SK-N-SH (cell line): Measurements from ENCODE around the gene S100A6. TPM values are rescaled to one million over a fixed set of nuclear protein-coding genes. Genes with fewer than 3 reads are reported as not detected.
"Not testable (repeated sequence)": the region's sequence is repeated elsewhere in the genome, so short reads cannot be mapped to it uniquely, and the experiment has no call there.

Source experiments
- CTCF ChIA-PET: fragments of 300-600, 350-600 bp; formaldehyde crosslinking; extraction: SDS; loops from one replicate; lab custom pipeline; 2021; lab: Yijun Ruan, JAX
- POLR2A ChIA-PET: fragments of 350-600 bp; sonication (Branson Sonifier 250); formaldehyde crosslinking; extraction: SDS; loops from one replicate; lab custom pipeline; 2020; ENCODE audit warnings: antibody characterized with exemption, inconsistent platforms; lab: Yijun Ruan, JAX
- DNase-seq: peaks from one replicate; pipeline ENCODE4 v3.0.0; 2012
- H2AFZ ChIP-seq: fragments of 200-600 bp; sonication (generic); 2 replicates; pipeline ENCODE4 v1.8.1; 2016; ENCODE audit warnings: antibody characterized with exemption, mild to moderate bottlenecking, low read depth
- H3F3A ChIP-seq: fragments of 200-600 bp; sonication (generic); replicated peaks from 2 replicates; pipeline ENCODE3; 2016; ENCODE audit warnings: antibody characterized with exemption, mild to moderate bottlenecking; ENCODE audit not compliant: insufficient read depth
- H3K27ac ChIP-seq, 2 experiments: fragments of 200-500 bp in 1 of 2; fragments of 200-600 bp in 1 of 2; sonication (Bioruptor generic) in 1 of 2; sonication (generic), shearing (Covaris generic) in 1 of 2; 2 replicates each; pipeline versions ENCODE4 v1.5.1 to v1.6.1; 2014 to 2016; ENCODE audit warnings: low read depth in 2 of 2, inconsistent platforms in 1 of 2, low read length in 1 of 2, mild to moderate bottlenecking in 1 of 2, mixed read lengths in 1 of 2
- H3K27me3 ChIP-seq: fragments of 200-600 bp; sonication (generic), shearing (Covaris generic); 2 replicates; pipeline ENCODE4 v1.6.1; 2016; ENCODE audit warnings: mixed run types; ENCODE audit not compliant: insufficient read depth
- H3K36me3 ChIP-seq, 2 experiments: fragments of 200-500 bp in 1 of 2; fragments of 200-600 bp in 1 of 2; sonication (Bioruptor generic) in 1 of 2; sonication (generic) in 1 of 2; replicated peaks in 1 of 2; 2 replicates each; pipeline versions ENCODE3 to v1.5.1; 2014 to 2016; ENCODE audit warnings: low read length in 1 of 2, mild to moderate bottlenecking in 1 of 2; ENCODE audit not compliant: insufficient read depth in 2 of 2, control insufficient read depth in 1 of 2
- H3K4me1 ChIP-seq, 2 experiments: fragments of 200-500 bp in 1 of 2; fragments of 200-600 bp in 1 of 2; sonication (Bioruptor generic) in 1 of 2; sonication (generic), shearing (Covaris generic) in 1 of 2; 2 replicates each; pipeline versions ENCODE4 v1.5.1 to v1.6.1; 2014 to 2016; ENCODE audit warnings: low read depth in 1 of 2, low read length in 1 of 2, mixed run types in 1 of 2; ENCODE audit not compliant: insufficient read depth in 2 of 2, control insufficient read depth in 1 of 2
- H3K4me2 ChIP-seq: fragments of 200-600 bp; sonication (generic), shearing (Covaris generic); 2 replicates; pipeline ENCODE4 v1.6.1; 2017; ENCODE audit warnings: mixed run types
- H3K4me3 ChIP-seq, 2 experiments: fragments of 200-500 bp in 1 of 2; fragments of 200-600 bp in 1 of 2; sonication (Bioruptor generic) in 1 of 2; sonication (generic), shearing (Covaris generic) in 1 of 2; 2 replicates each; pipeline versions ENCODE4 v1.5.1 to v1.8.1; 2014 to 2016; ENCODE audit warnings: low read depth in 2 of 2, inconsistent platforms in 1 of 2, low read length in 1 of 2, mild to moderate bottlenecking in 1 of 2, mixed read lengths in 1 of 2, moderate library complexity in 1 of 2
- H3K79me2 ChIP-seq: fragments of 200-600 bp; sonication (generic); 2 replicates; pipeline ENCODE4 v1.8.1; 2017; ENCODE audit warnings: mild to moderate bottlenecking; ENCODE audit not compliant: insufficient read depth
- H3K9ac ChIP-seq: fragments of 200-600 bp; sonication (generic); 2 replicates; pipeline ENCODE4 v1.6.1; 2017; ENCODE audit warnings: mixed run types
- H3K9me2 ChIP-seq: fragments of 200-600 bp; sonication (generic); 2 replicates; pipeline ENCODE4 v1.6.1; 2017; ENCODE audit warnings: mixed run types
- H3K9me3 ChIP-seq: fragments of 200-600 bp; sonication (generic); 2 replicates; pipeline ENCODE4 v1.6.1; 2017; ENCODE audit warnings: mixed run types, mild to moderate bottlenecking, moderate library complexity
- H4K20me1 ChIP-seq: fragments of 200-600 bp; sonication (generic); 2 replicates; pipeline ENCODE4 v1.6.1; 2017; ENCODE audit warnings: mild to moderate bottlenecking, mixed run types; ENCODE audit not compliant: insufficient read depth
- ELF1 ChIP-seq: IDR thresholded peaks from 2 replicates; pipeline ENCODE4 v1.4.0; 2012
- EZH2phosphoT487 ChIP-seq: fragments of 200-600 bp; sonication (generic); IDR thresholded peaks from 2 replicates; pipeline ENCODE4 v1.6.1; 2017; ENCODE audit warnings: low read depth, mixed run types, mild to moderate bottlenecking, antibody characterized with exemption, moderate library complexity, borderline replicate concordance
- FOXJ3 ChIP-seq: sonication (generic); formaldehyde crosslinking; IDR thresholded peaks from 2 replicates; pipeline ENCODE4 v1.5.1; 2020; ENCODE audit warnings: mild to moderate bottlenecking, missing genetic modification reagents
- FOXM1 ChIP-seq: IDR thresholded peaks from 2 replicates; pipeline ENCODE4 v1.4.0; 2012; ENCODE audit warnings: low read depth, mild to moderate bottlenecking
- JUND ChIP-seq: IDR thresholded peaks from 2 replicates; pipeline ENCODE4 v1.4.0; 2012
- MEF2A ChIP-seq: IDR thresholded peaks from 2 replicates; pipeline ENCODE4 v1.4.0; 2012; ENCODE audit warnings: low read depth, borderline replicate concordance
- MXI1 ChIP-seq: IDR thresholded peaks from 2 replicates; pipeline ENCODE4 v1.6.1; 2012; ENCODE audit warnings: mild to moderate bottlenecking, low read depth, low read length, improper control_type of control experiment
- NFIC ChIP-seq: IDR thresholded peaks from 2 replicates; pipeline ENCODE4 v1.4.0; 2012; ENCODE audit warnings: borderline replicate concordance
- NRF1 ChIP-seq: IDR thresholded peaks from 2 replicates; pipeline ENCODE4 v1.6.1; 2012; ENCODE audit warnings: low read depth, mild to moderate bottlenecking, low read length
- RAD21 ChIP-seq: IDR thresholded peaks from 2 replicates; pipeline ENCODE4 v1.6.1; 2012; ENCODE audit warnings: mild to moderate bottlenecking, low read length
- RXRA ChIP-seq: IDR thresholded peaks from 2 replicates; pipeline ENCODE4 v1.4.0; 2012; ENCODE audit warnings: low read depth, mild to moderate bottlenecking, borderline replicate concordance
- SIN3A ChIP-seq: IDR thresholded peaks from 2 replicates; pipeline ENCODE4 v1.6.1; 2012; ENCODE audit warnings: low read depth, mild to moderate bottlenecking, low read length, moderate library complexity, borderline replicate concordance
- TAF1 ChIP-seq: IDR thresholded peaks from 2 replicates; pipeline ENCODE4 v1.6.1; 2012; ENCODE audit warnings: low read depth, mild to moderate bottlenecking, low read length, moderate library complexity, borderline replicate concordance
- TCF12 ChIP-seq: IDR thresholded peaks from 2 replicates; pipeline ENCODE4 v1.4.0; 2012
- TEAD4 ChIP-seq: IDR thresholded peaks from 2 replicates; pipeline ENCODE4 v1.4.0; 2012; ENCODE audit warnings: mild to moderate bottlenecking, borderline replicate concordance; ENCODE audit not compliant: insufficient read depth
- USF1 ChIP-seq: IDR thresholded peaks from 2 replicates; pipeline ENCODE4 v1.4.0; 2012; ENCODE audit warnings: low read depth, borderline replicate concordance
- YY1 ChIP-seq: IDR thresholded peaks from 2 replicates; pipeline ENCODE4 v1.4.0; 2012; ENCODE audit warnings: low read depth, mild to moderate bottlenecking
- WGBS: methylation state at CpG from one replicate; pipeline ENCODE4 v1.1.6; 2017; ENCODE audit warnings: low lambda C conversion rate; 5-methylcytosine and 5-hydroxymethylcytosine counted together
- polyA plus RNA-seq, 3 experiments: library from polyadenylated mRNA; depleted of rRNA; stranded (reverse); fragments of >200 nt; gene quantifications; 2 replicates each; pipeline ENCODE4 v1.2.3, GENCODE V29; 2012
- TF ChIP-seq, protein P1 (sequence below): IDR thresholded peaks from 2 replicates; pipeline ENCODE4; 2012
- TF ChIP-seq, protein P2 (sequence below): IDR thresholded peaks from 2 replicates; pipeline ENCODE4 v1.6.1; 2012; ENCODE audit warnings: mild to moderate bottlenecking, low read depth, low read length, moderate library complexity

S100A6 gene
- polyA plus RNA-seq, 1 of the 3 experiments (the other 2 are of a cell fraction) = 895 TPM

DNA sequence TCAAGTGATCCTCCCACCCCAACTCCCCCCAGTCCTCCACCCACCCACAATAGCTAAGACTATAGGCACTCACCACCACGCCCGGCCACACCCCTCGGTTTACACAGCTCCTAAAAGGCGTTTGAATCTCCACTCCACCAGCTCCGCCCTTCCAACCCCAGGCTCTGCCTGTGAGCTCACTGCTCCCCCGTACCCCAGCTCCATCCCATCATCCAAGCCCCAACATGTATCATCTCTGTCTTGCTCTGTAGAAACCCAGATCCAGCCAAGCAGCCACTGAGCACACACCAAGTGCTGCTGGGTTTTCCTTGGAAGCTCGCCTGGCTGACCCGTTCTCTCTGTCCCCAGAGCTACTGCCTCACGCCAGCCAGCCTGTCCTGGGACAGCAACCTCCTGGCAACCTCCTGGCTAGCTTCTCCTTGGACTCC is 41.8 kb upstream of the S100A6 start (continued):
- TF ChIP-seq, protein P1, sequence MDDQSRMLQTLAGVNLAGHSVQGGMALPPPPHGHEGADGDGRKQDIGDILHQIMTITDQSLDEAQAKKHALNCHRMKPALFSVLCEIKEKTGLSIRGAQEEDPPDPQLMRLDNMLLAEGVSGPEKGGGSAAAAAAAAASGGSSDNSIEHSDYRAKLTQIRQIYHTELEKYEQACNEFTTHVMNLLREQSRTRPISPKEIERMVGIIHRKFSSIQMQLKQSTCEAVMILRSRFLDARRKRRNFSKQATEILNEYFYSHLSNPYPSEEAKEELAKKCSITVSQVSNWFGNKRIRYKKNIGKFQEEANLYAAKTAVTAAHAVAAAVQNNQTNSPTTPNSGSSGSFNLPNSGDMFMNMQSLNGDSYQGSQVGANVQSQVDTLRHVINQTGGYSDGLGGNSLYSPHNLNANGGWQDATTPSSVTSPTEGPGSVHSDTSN = no peak
- no peak for TF ChIP-seq MEF2A

GRCh38 chr1:153577138-153577537 is 41.3 kb upstream of the S100A6 start:
- Histone ChIP-seq H3K9ac (no peak overlapping the region), H3F3A (peaks cover 14% of the 10 kb centered on the region), H3K4me2 (no peak overlapping the region), H3K9me3 (no peaks in the 10 kb centered on the region), H2AFZ (no peak overlapping the region), H4K20me1 (no peaks in the 10 kb centered on the region), H3K4me1 (peaks cover 0 to 23% of the 10 kb centered on the region in 2 experiments; a peak in 2 of 4 replicates), H3K27ac (no peak overlapping the region), H3K27me3 (no peaks in the 10 kb centered on the region), H3K9me2 (no peaks in the 10 kb centered on the region), H3K36me3 (no peaks in the 10 kb centered on the region), H3K4me3 (no peak overlapping the region), H3K79me2 (no peaks in the 10 kb centered on the region; the same call in 1 of the 2 replicates)
- no peak for DNase-seq
- WGBS = 79% methylated on average over 4 of the region's 4 CpGs
- TF ChIP-seq RAD21 (no peak), SIN3A (no peak), JUND (no peak), ELF1 (no peak), NFIC (no peak), TAF1 (no peak), FOXJ3 (no peak), EZH2phosphoT487 (no peak), MXI1 (no peak), FOXM1 (no peak), TEAD4 (no peak), RXRA (no peak), YY1 (no peak), USF1 (no peak), TCF12 (no peak), NRF1 (no peak)
- TF ChIP-seq, protein P2, sequence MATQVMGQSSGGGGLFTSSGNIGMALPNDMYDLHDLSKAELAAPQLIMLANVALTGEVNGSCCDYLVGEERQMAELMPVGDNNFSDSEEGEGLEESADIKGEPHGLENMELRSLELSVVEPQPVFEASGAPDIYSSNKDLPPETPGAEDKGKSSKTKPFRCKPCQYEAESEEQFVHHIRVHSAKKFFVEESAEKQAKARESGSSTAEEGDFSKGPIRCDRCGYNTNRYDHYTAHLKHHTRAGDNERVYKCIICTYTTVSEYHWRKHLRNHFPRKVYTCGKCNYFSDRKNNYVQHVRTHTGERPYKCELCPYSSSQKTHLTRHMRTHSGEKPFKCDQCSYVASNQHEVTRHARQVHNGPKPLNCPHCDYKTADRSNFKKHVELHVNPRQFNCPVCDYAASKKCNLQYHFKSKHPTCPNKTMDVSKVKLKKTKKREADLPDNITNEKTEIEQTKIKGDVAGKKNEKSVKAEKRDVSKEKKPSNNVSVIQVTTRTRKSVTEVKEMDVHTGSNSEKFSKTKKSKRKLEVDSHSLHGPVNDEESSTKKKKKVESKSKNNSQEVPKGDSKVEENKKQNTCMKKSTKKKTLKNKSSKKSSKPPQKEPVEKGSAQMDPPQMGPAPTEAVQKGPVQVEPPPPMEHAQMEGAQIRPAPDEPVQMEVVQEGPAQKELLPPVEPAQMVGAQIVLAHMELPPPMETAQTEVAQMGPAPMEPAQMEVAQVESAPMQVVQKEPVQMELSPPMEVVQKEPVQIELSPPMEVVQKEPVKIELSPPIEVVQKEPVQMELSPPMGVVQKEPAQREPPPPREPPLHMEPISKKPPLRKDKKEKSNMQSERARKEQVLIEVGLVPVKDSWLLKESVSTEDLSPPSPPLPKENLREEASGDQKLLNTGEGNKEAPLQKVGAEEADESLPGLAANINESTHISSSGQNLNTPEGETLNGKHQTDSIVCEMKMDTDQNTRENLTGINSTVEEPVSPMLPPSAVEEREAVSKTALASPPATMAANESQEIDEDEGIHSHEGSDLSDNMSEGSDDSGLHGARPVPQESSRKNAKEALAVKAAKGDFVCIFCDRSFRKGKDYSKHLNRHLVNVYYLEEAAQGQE = no peak
- POLR2A ChIA-PET = no interaction called here
- CTCF ChIA-PET = interaction anchor here (0.8 to 4.3 kb wide), 6 partner anchors 8 to 82 kb away, joined by 3 to 31 read pairs (median 5); no protein-coding TSS in a partner anchor

GRCh38 chr1:153575497-153575896 is 39.7 kb upstream of the S100A6 start:
- DNase-seq, H3K9me2 ChIP-seq, H3K9ac ChIP-seq, H3K27me3 ChIP-seq, POLR2A ChIA-PET, H3K4me3 ChIP-seq, H4K20me1 ChIP-seq, H2AFZ ChIP-seq, H3K9me3 ChIP-seq, H3K36me3 ChIP-seq, H3K4me2 ChIP-seq, H3K27ac ChIP-seq, H3K79me2 ChIP-seq: not testable (repeated sequence)
- Histone ChIP-seq H3F3A (peaks cover 22% of the 10 kb centered on the region), H3K4me1 (peaks cover 0 to 23% of the 10 kb centered on the region in 2 experiments; a peak in 2 of 4 replicates)
- CTCF ChIA-PET = interaction anchor here (0.8 to 4.3 kb wide), 6 partner anchors 15 to 223 kb away, joined by 3 to 31 read pairs (median 3); no protein-coding TSS in a partner anchor
- 86% methylated on average over 10 of the region's 10 CpGs for WGBS

- H3K9me3 ChIP-seq, H3K36me3 ChIP-seq, H3K27me3 ChIP-seq, POLR2A ChIA-PET, H2AFZ ChIP-seq, H3K4me3 ChIP-seq, H3K4me2 ChIP-seq, H3K9me2 ChIP-seq, H3K79me2 ChIP-seq, DNase-seq, H3K9ac ChIP-seq, H4K20me1 ChIP-seq, H3K27ac ChIP-seq: not testable (repeated sequence)
- CTCF ChIA-PET = interaction anchor here (4.3 kb wide), 1 partner anchor 64 kb away, joined by 31 read pairs; no protein-coding TSS in a partner anchor
- WGBS = 88% methylated on average over 12 of the region's 35 CpGs
- Histone ChIP-seq H3K4me1 (peaks cover 0 to 23% of the 10 kb centered on the region in 2 experiments; a peak in 2 of 4 replicates), H3F3A (peaks cover 22% of the 10 kb centered on the region)
Measured at GRCh38 chr1:153575081-153575491, 39.3 kb upstream of the S100A6 start.
